ENCODE data around the gene ARHGEF3. TPM values are rescaled to one million over a fixed set of nuclear protein-coding genes. Genes with fewer than 3 reads are reported as not detected.

The ARHGEF3 gene
- total RNA-seq, 1 experiment from 2014 or later = 4.4 TPM

DNA sequence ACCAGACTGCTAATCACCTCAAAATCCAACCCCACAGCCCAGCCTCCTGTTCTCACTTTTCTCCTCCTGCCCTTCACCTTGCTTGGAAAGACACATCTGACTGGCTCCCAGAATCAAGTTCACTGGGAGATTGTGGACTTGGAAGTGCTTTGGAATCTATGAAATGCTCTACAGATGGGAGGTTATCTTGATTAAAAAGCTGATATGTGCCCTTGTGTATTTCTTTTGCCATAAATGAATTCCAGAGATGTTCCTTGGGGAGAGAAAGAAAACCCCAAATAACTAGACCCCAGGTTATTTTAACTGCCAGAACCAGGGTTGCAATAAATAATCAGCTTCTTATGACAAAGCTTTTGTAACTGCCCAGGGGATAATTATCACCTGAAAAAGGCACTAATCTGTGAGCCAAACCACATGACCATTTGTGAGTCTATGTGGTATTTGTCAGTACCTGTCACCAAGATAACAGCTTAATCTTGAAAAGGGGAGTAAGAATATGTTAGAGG is 21.7 kb upstream of the ARHGEF3 start:
- Mint-ChIP-seq H3K27me3 (ENCODE audit: low read depth) (no peaks in the 10 kb centered on the region), H3K4me1 (peaks cover 41 to 48% of the 10 kb centered on the region in 2 experiments), H3K4me3 (no peak overlapping the region), H3K9me3 (no peaks in the 10 kb centered on the region), H3K36me3 (ENCODE audit: insufficient read depth in 1 of 3, low read depth in 3 of 3) (no peaks in the 10 kb centered on the region), H3K27ac (peak overlapping the region; percentile 1 to 88 (median 17); a peak in 3 of 7 replicates)
- H3K23me2 ChIP-seq (ENCODE audit: insufficient read length, low read depth, low read length, poor library complexity, severe bottlenecking) = no peaks in the 10 kb centered on the region
- no peak overlapping the region for H4K5ac ChIP-seq (ENCODE audit: insufficient read length, low read depth, low read length)
- H2BK120ac ChIP-seq (ENCODE audit: low read depth, low read length, poor library complexity, severe bottlenecking) = no peak overlapping the region
- H2AFZ ChIP-seq (ENCODE audit: low read length) = peak overlapping the region; percentile 70
- no peak overlapping the region for H3K27ac ChIP-seq (ENCODE audit: insufficient read length, low read depth, low read length)
- H2BK20ac ChIP-seq (ENCODE audit: low read depth, low read length, poor library complexity, severe bottlenecking) = no peak overlapping the region
- H3K4ac ChIP-seq (ENCODE audit: low read depth, low read length) = no peak overlapping the region
- H3K56ac ChIP-seq (ENCODE audit: insufficient read length, low read depth, low read length) = no peak overlapping the region
- no peak overlapping the region for H2AK5ac ChIP-seq (ENCODE audit: insufficient read length, low read length)
- H2BK15ac ChIP-seq (ENCODE audit: low read depth, low read length) = no peak overlapping the region
- no peak overlapping the region for H3K14ac ChIP-seq (ENCODE audit: insufficient read depth, low read length)
- H3K4me2 ChIP-seq (ENCODE audit: insufficient read depth, insufficient read length, low read length) = no peak overlapping the region
- H3K27me3 ChIP-seq (ENCODE audit: insufficient read depth, low read length) = no peaks in the 10 kb centered on the region
- H3K9me3 ChIP-seq (ENCODE audit: control insufficient read depth, low read depth, low read length) = no peaks in the 10 kb centered on the region
- no peak overlapping the region for H3T11ph ChIP-seq (ENCODE audit: low read length)
- H2BK12ac ChIP-seq (ENCODE audit: insufficient read length, low read depth, low read length) = no peak overlapping the region
- H3K79me2 ChIP-seq (ENCODE audit: insufficient read depth, low read length) = no peaks in the 10 kb centered on the region
- H3K23ac ChIP-seq (ENCODE audit: insufficient read length, low read depth, low read length) = no peak overlapping the region
- no peak overlapping the region for H3K18ac ChIP-seq (ENCODE audit: insufficient read length, low read depth, low read length)
- H3K4me1 ChIP-seq (ENCODE audit: insufficient read depth, low read length) = peaks cover 5% of the 10 kb centered on the region
- no peaks in the 10 kb centered on the region for H3K79me1 ChIP-seq (ENCODE audit: insufficient read depth, low read depth, low read length, poor library complexity, severe bottlenecking)
- H4K91ac ChIP-seq (ENCODE audit: insufficient read length, low read depth, low read length) = no peak overlapping the region
- no peak for TF ChIP-seq CTCF (conservative IDR thresholded peaks at IDR 0.05)
- H2BK5ac ChIP-seq (ENCODE audit: insufficient read length, low read length) = no peak overlapping the region
- no peak for DNase-seq
- H4K20me1 ChIP-seq (ENCODE audit: control insufficient read depth, insufficient read depth, insufficient read length) = no peaks in the 10 kb centered on the region
- H3K9ac ChIP-seq (ENCODE audit: extremely low read depth, insufficient read length, low read length) = no peak overlapping the region
- no peak overlapping the region for H4K8ac ChIP-seq (replicated peaks; ENCODE audit: insufficient read length, low read depth, low read length)
